GM12864 (cell line): ENCODE results near the gene RAPGEF6.

ENCODE experiments used
- DNase-seq: peaks from one replicate; pipeline ENCODE4 v3.0.0-alpha.2; 2011; ENCODE audit warnings: low read depth
- H3K4me3 ChIP-seq: 2 replicates; pipeline ENCODE4 v1.5.1; 2011; ENCODE audit warnings: mild to moderate bottlenecking, low read depth, low read length, control low read depth
- CTCF ChIP-seq: IDR thresholded peaks from 2 replicates; pipeline ENCODE4 v1.5.1; 2011; ENCODE audit warnings: low read depth, mild to moderate bottlenecking, moderate library complexity, low read length, control low read depth, inconsistent platforms; ENCODE audit errors: missing control alignments

The RAPGEF6 gene

GRCh38 chr5:131548176-131548575 lies 86.9 kb downstream of the RAPGEF6 start:
- H3K4me3 ChIP-seq = no peak overlapping the region
- no peak for DNase-seq
- TF ChIP-seq CTCF = no peak

GRCh38 chr5:131545845-131546244 lies 89.2 kb downstream of the RAPGEF6 start:
- H3K4me3 ChIP-seq = no peak overlapping the region
- no peak for TF ChIP-seq CTCF
- no peak for DNase-seq

GRCh38 chr5:131542723-131543122 lies 92.3 kb downstream of the RAPGEF6 start:
- no peak for TF ChIP-seq CTCF
- no peak overlapping the region for H3K4me3 ChIP-seq
- DNase-seq = no peak

GRCh38 chr5:131541762-131542161 lies 93.3 kb downstream of the RAPGEF6 start:
- no peak overlapping the region for H3K4me3 ChIP-seq
- TF ChIP-seq CTCF = no peak

GRCh38 chr5:131541071-131541470 lies 94.0 kb downstream of the RAPGEF6 start:
- H3K4me3 ChIP-seq = no peak overlapping the region
- no peak for DNase-seq
- no peak for TF ChIP-seq CTCF

More at GRCh38 chr5:131541762-131542161, 93.3 kb downstream of the RAPGEF6 start:
- no peak for DNase-seq

- TF ChIP-seq CTCF = no peak
- no peak overlapping the region for H3K4me3 ChIP-seq
- DNase-seq = no peak
These were observed 95.8 kb downstream of the RAPGEF6 start for GRCh38 chr5:131539251-131539650.

- TF ChIP-seq CTCF = no peak
- no peak overlapping the region for H3K4me3 ChIP-seq
- DNase-seq = no peak
These were observed 96.8 kb downstream of the RAPGEF6 start for GRCh38 chr5:131538177-131538593.
